Measurements from ENCODE around the gene SCGN. TPM values are rescaled to one million over a fixed set of nuclear protein-coding genes. Genes with fewer than 3 reads are reported as not detected.

The SCGN gene
- polyA plus RNA-seq, 1 experiment: not detected

DNA sequence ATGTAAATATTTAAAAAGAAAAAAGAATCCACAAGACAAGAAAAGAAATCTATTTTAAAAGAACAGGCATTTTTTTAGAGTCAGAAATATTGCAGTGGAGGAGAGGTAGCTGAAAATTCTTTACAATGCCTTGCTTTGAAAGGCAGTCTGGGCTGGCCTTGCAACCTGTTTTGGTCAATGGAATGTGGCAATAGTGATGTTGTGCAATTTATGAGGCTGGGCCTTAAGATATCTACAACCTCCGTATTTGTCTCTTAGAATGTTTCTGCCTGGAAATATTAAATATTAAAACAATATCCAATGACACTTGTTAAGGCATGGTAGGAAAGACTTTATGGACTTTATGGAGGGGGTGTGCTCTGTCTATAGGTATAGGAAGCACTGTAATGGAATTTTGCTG, 14.8 kb upstream of the SCGN start:
- DNase-seq (ENCODE audit: low read depth): no peak
- POLR2A ChIA-PET: no interaction called here
- H3K4me3 ChIP-seq (ENCODE audit: low read depth, low read length): no peak overlapping the region
- no peaks in the 10 kb centered on the region for H3K27me3 ChIP-seq (ENCODE audit: control insufficient read depth, insufficient read depth, low read length)
- H3K36me3 ChIP-seq (ENCODE audit: control insufficient read depth, insufficient read depth, low read length): no peaks in the 10 kb centered on the region
- CTCF ChIA-PET: no interaction called here
- TF ChIP-seq, protein P1, sequence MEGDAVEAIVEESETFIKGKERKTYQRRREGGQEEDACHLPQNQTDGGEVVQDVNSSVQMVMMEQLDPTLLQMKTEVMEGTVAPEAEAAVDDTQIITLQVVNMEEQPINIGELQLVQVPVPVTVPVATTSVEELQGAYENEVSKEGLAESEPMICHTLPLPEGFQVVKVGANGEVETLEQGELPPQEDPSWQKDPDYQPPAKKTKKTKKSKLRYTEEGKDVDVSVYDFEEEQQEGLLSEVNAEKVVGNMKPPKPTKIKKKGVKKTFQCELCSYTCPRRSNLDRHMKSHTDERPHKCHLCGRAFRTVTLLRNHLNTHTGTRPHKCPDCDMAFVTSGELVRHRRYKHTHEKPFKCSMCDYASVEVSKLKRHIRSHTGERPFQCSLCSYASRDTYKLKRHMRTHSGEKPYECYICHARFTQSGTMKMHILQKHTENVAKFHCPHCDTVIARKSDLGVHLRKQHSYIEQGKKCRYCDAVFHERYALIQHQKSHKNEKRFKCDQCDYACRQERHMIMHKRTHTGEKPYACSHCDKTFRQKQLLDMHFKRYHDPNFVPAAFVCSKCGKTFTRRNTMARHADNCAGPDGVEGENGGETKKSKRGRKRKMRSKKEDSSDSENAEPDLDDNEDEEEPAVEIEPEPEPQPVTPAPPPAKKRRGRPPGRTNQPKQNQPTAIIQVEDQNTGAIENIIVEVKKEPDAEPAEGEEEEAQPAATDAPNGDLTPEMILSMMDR (IDR thresholded peaks at IDR 0.05; ENCODE audit: insufficient read depth, low read depth, low read length): no peak

DNA sequence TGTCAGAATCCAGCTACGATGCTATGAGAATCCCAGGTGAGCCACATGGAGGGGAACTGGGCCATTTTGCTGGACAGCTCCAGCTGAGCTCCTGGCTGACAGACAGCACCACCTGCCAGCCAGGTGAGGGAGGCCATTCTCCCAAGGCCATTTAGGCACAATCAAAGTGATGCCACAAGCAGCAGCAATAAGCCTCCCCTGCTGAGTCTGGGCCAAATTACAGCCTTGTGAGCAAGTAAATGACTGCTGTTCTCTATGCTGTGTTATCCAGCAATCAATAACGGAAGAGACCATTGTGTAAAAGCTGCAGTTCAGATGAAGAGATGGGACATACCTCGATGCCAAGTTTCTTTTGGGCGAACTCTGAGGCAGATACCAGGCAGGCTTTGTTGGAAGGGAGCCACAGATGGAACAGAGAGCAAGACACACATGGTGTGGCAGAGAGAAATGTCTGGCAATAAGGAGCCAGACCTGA, 14.0 kb upstream of the SCGN start:
- CTCF ChIA-PET: no interaction called here
- no peak for DNase-seq (ENCODE audit: low read depth)

GRCh38 chr6:25639653-25640052, 12.4 kb upstream of the SCGN start:
- Histone ChIP-seq H3K4me3 (ENCODE audit: low read depth, low read length) (no peak overlapping the region), H3K36me3 (ENCODE audit: control insufficient read depth, insufficient read depth, low read length) (no peaks in the 10 kb centered on the region), H3K27me3 (ENCODE audit: control insufficient read depth, insufficient read depth, low read length) (no peaks in the 10 kb centered on the region)
- TF ChIP-seq, protein P1 (IDR thresholded peaks at IDR 0.05; ENCODE audit: insufficient read depth, low read depth, low read length): no peak
- ChIA-PET POLR2A (no interaction called here), CTCF (interaction anchor here (1.3 kb wide), 1 partner anchor 15 kb away, joined by 3 read pairs; no protein-coding TSS in a partner anchor)
- no peak for DNase-seq (ENCODE audit: low read depth)

More for the DNA sequence above, 14.0 kb upstream of the SCGN start:
- POLR2A ChIA-PET: no interaction called here
- Histone ChIP-seq H3K4me3 (ENCODE audit: low read depth, low read length) (no peak overlapping the region), H3K27me3 (ENCODE audit: control insufficient read depth, insufficient read depth, low read length) (no peaks in the 10 kb centered on the region), H3K36me3 (ENCODE audit: control insufficient read depth, insufficient read depth, low read length) (no peaks in the 10 kb centered on the region)
- TF ChIP-seq, protein P1 (IDR thresholded peaks at IDR 0.05; ENCODE audit: insufficient read depth, low read depth, low read length): no peak

DNA sequence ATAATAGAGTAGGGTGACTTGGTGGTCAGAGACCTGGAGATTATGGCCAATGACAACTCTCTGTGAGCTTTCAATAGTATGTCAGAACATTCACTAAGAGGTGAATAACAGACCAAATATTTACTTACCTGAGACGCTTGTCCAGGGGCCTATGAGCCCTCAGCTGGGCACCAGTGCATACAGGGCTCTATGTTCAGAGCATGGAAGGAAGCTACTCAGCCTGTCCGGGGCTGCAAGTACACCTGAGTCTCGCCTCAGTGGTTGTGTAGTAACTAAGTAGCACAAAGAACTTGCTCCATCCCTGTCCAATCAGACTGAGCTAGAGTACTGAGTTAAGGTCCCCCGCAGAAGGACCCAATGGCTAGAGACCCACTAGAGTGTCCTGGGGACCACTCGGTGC, 11.6 kb upstream of the SCGN start:
- ChIA-PET POLR2A (no interaction called here), CTCF (interaction anchor here (1.2 kb wide), 1 partner anchor 34 kb away, joined by 3 read pairs; no protein-coding TSS in a partner anchor)
- Histone ChIP-seq H3K4me3 (ENCODE audit: low read depth, low read length) (no peak overlapping the region), H3K27me3 (ENCODE audit: control insufficient read depth, insufficient read depth, low read length) (no peaks in the 10 kb centered on the region), H3K36me3 (ENCODE audit: control insufficient read depth, insufficient read depth, low read length) (no peaks in the 10 kb centered on the region)
- no peak for DNase-seq (ENCODE audit: low read depth)
- TF ChIP-seq, protein P1 (IDR thresholded peaks at IDR 0.05; ENCODE audit: insufficient read depth, low read depth, low read length): no peak

DNA sequence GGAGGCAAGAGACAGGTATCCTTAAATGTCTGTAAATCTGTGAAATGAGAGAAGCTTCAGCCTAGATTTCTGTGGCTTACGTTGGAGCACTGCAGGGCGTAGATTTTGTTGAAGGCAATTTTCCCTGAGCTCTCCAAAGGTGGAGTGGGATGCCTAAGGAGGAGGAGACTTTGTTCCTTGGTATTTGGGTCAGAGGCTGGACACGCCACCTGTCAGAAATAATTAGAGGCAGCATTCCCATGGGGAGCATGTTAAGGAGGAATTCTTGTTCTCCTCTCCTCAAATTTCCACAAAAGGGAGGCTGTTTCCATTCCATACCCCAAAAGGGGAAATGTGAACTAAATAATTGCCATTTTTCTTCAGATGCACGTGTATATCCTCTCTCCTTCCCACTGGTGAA, 11.1 kb upstream of the SCGN start:
- H3K27me3 ChIP-seq (ENCODE audit: control insufficient read depth, insufficient read depth, low read length): no peaks in the 10 kb centered on the region
- H3K4me3 ChIP-seq (ENCODE audit: low read depth, low read length): no peak overlapping the region
- ChIA-PET POLR2A (no interaction called here), CTCF (interaction anchor here (1.2 kb wide), 1 partner anchor 35 kb away, joined by 3 read pairs; no protein-coding TSS in a partner anchor)
- H3K36me3 ChIP-seq (ENCODE audit: control insufficient read depth, insufficient read depth, low read length): no peaks in the 10 kb centered on the region
- TF ChIP-seq, protein P1 (IDR thresholded peaks at IDR 0.05; ENCODE audit: insufficient read depth, low read depth, low read length): no peak
- no peak for DNase-seq (ENCODE audit: low read depth)
